CD14-positive monocyte (primary cell): ENCODE results near the gene NTM. TPM values are rescaled to one million over a fixed set of nuclear protein-coding genes. Genes with fewer than 3 reads are reported as not detected.

Experiments
- DNase-seq, 3 donors: peaks; one replicate each; pipeline ENCODE4 v3.0.0-alpha.2; 2011 to 2022
- H2AFZ ChIP-seq: 2 replicates; pipeline ENCODE4 v1.6.0; 2012; ENCODE audit warnings: mild to moderate bottlenecking, low read depth, low read length, inconsistent platforms; ENCODE audit not compliant: insufficient read depth, poor library complexity, severe bottlenecking
- H3K27ac ChIP-seq, 2 donors: 1 replicate in 1 of 2; 2 replicates in 1 of 2; pipeline ENCODE4 v1.5.1; 2012 to 2013; ENCODE audit warnings: low read length in 2 of 2, control low read depth in 1 of 2, inconsistent platforms in 1 of 2, low read depth in 1 of 2, mild to moderate bottlenecking in 1 of 2
- H3K27me3 ChIP-seq, 2 donors: one replicate each; pipeline versions ENCODE4 v1.6.0 to v1.6.1; 2011 to 2013; ENCODE audit warnings: low read length in 2 of 2; ENCODE audit not compliant: control insufficient read depth in 2 of 2, insufficient read depth in 2 of 2
- H3K36me3 ChIP-seq, 2 donors: replicated peaks in 1 of 2; 1 replicate in 1 of 2; 2 replicates in 1 of 2; pipeline versions ENCODE4 v1.5.1 to v1.6.1; 2012 to 2013; ENCODE audit warnings: low read length in 2 of 2, control low read depth in 1 of 2, inconsistent platforms in 1 of 2, mild to moderate bottlenecking in 1 of 2; ENCODE audit not compliant: insufficient read depth in 2 of 2, control insufficient read depth in 1 of 2
- H3K4me1 ChIP-seq, 2 donors: 1 replicate in 1 of 2; 2 replicates in 1 of 2; pipeline versions ENCODE4 v1.5.1 to v1.6.1; 2012 to 2013; ENCODE audit warnings: low read length in 2 of 2, control low read depth in 1 of 2, inconsistent platforms in 1 of 2, mild to moderate bottlenecking in 1 of 2, moderate library complexity in 1 of 2; ENCODE audit not compliant: insufficient read depth in 2 of 2, control insufficient read depth in 1 of 2
- H3K4me2 ChIP-seq: replicated peaks from 2 replicates; pipeline ENCODE3; 2012; ENCODE audit warnings: low read length, moderate library complexity, mild to moderate bottlenecking; ENCODE audit not compliant: poor library complexity, severe bottlenecking; ENCODE audit errors: extremely low read depth
- H3K4me3 ChIP-seq, 3 experiments: fragments of 200-600 bp in 1 of 3; sonication (generic) in 1 of 3; replicated peaks in 1 of 3; 1 replicate in 2 of 3; 2 replicates in 1 of 3; pipeline ENCODE4 v1.5.1; 2011 to 2013; ENCODE audit warnings: low read length in 3 of 3, mild to moderate bottlenecking in 3 of 3, control low read depth in 2 of 3, low read depth in 2 of 3, inconsistent platforms in 1 of 3, moderate library complexity in 1 of 3
- H3K79me2 ChIP-seq: 2 replicates; pipeline ENCODE4 v1.6.0; 2012; ENCODE audit warnings: mild to moderate bottlenecking, control low read depth, inconsistent platforms, low read length, moderate library complexity; ENCODE audit not compliant: insufficient read depth
- H3K9ac ChIP-seq: 2 replicates; pipeline ENCODE4 v1.6.0; 2017; ENCODE audit warnings: low read length, mild to moderate bottlenecking; ENCODE audit not compliant: insufficient read depth, poor library complexity, severe bottlenecking
- H3K9me3 ChIP-seq, 2 donors: replicated peaks in 1 of 2; 1 replicate in 1 of 2; 2 replicates in 1 of 2; pipeline versions ENCODE4 v1.5.1 to v1.6.1; 2012 to 2013; ENCODE audit warnings: low read length in 2 of 2, control low read depth in 1 of 2; ENCODE audit not compliant: control insufficient read depth in 1 of 2, insufficient read depth in 1 of 2
- H4K20me1 ChIP-seq: 2 replicates; pipeline ENCODE4 v1.6.0; 2012; ENCODE audit warnings: mild to moderate bottlenecking, low read length, control low read depth, moderate library complexity; ENCODE audit not compliant: insufficient read depth
- H3K27ac Mint-ChIP-seq, 7 donors: one replicate each; pipeline ENCODE4 v1.8.0; 2020; ENCODE audit warnings: mild to moderate bottlenecking in 7 of 7, mixed read lengths in 7 of 7, moderate library complexity in 6 of 7, inconsistent platforms in 2 of 7
- H3K27me3 Mint-ChIP-seq, 3 donors: one replicate each; pipeline ENCODE4 v1.8.0; 2021 to 2022; ENCODE audit warnings: low read depth in 3 of 3, mild to moderate bottlenecking in 3 of 3, mixed read lengths in 3 of 3, moderate library complexity in 3 of 3, inconsistent platforms in 1 of 3
- H3K36me3 Mint-ChIP-seq, 2 donors: one replicate each; pipeline ENCODE4 v1.8.0; 2020; ENCODE audit warnings: mixed read lengths in 2 of 2, inconsistent platforms in 1 of 2, mild to moderate bottlenecking in 1 of 2
- H3K4me1 Mint-ChIP-seq: one replicate; pipeline ENCODE4 v1.8.0; 2020; ENCODE audit warnings: mild to moderate bottlenecking, mixed read lengths
- H3K4me3 Mint-ChIP-seq, 2 donors: one replicate each; pipeline ENCODE4 v1.8.0; 2020; ENCODE audit warnings: mild to moderate bottlenecking in 2 of 2, mixed read lengths in 2 of 2, moderate library complexity in 1 of 2
- H3K9me3 Mint-ChIP-seq, 7 donors: one replicate each; pipeline ENCODE4 v1.8.0; 2020 to 2022; ENCODE audit warnings: mixed read lengths in 7 of 7, mild to moderate bottlenecking in 6 of 7, moderate library complexity in 6 of 7, inconsistent platforms in 2 of 7
- CTCF ChIP-seq: fragments of 200-600 bp; IDR thresholded peaks from one replicate; pipeline ENCODE4 v1.8.0; 2022; ENCODE audit warnings: antibody characterized with exemption, mild to moderate bottlenecking
- WGBS: methylation state at CpG from one replicate; pipeline ENCODE4 v1.1.5; 2013; ENCODE audit warnings: missing lambda C conversion rate; ENCODE audit not compliant: insufficient coverage; 5-methylcytosine and 5-hydroxymethylcytosine counted together
- intact Hi-C, 2 donors: fragments of 100-400 bp; cut with micrococcal nuclease; formaldehyde crosslinking; loops; one replicate each; pipeline versions ENCODE4 v1.15.0 to v1.15.1; 2023
- polyA plus RNA-seq, 3 donors: library from polyadenylated mRNA; depleted of rRNA in 1 of 3; unstranded in 2 of 3; stranded (reverse) in 1 of 3; fragments of 300-500 nt in 2 of 3; fragments of >200 nt in 1 of 3; fragmentation: Illumina TruSeq in 2 of 3; gene quantifications; 1 replicate in 2 of 3; 2 replicates in 1 of 3; pipeline ENCODE4 v1.2.3, GENCODE V29; 2012 to 2021

The NTM gene
- polyA plus RNA-seq, 3 donors, result not detected

GRCh38 chr11:131413217-131413616 is 42.8 kb downstream of the NTM start:
- no peak overlapping the region for H3K27ac Mint-ChIP-seq
- H3K4me3 ChIP-seq, result no peak overlapping the region
- H3K79me2 ChIP-seq, result no peaks in the 10 kb centered on the region
- H3K36me3 Mint-ChIP-seq, result no peaks in the 10 kb centered on the region
- no peaks in the 10 kb centered on the region for H4K20me1 ChIP-seq
- WGBS, result 97% methylated on average over 4 of the region's 7 CpGs
- H3K4me2 ChIP-seq, result no peak overlapping the region
- intact Hi-C loops, result no loop called here
- H3K27me3 ChIP-seq, result peaks cover 0 to 5% of the 10 kb centered on the region in 2 donors
- peaks cover 0 to 8% of the 10 kb centered on the region in 2 donors for H3K4me1 ChIP-seq
- no peak overlapping the region for H2AFZ ChIP-seq
- H3K4me3 Mint-ChIP-seq, result no peak overlapping the region
- peaks cover 0 to 7% (median 2%) of the 10 kb centered on the region in 3 donors for H3K27me3 Mint-ChIP-seq
- H3K9me3 ChIP-seq, result no peaks in the 10 kb centered on the region
- DNase-seq, result no peak
- no peak overlapping the region for H3K9ac ChIP-seq
- H3K27ac ChIP-seq, result no peak overlapping the region
- peaks cover 8% of the 10 kb centered on the region for H3K4me1 Mint-ChIP-seq
- no peak for TF ChIP-seq CTCF
- H3K36me3 ChIP-seq, result no peaks in the 10 kb centered on the region
- H3K9me3 Mint-ChIP-seq, result peaks cover 0 to 4% (median 0%) of the 10 kb centered on the region in 7 donors

- Mint-ChIP-seq H3K27me3 (peaks cover 0 to 8% (median under 1%) of the 10 kb centered on the region in 3 donors), H3K36me3 (no peaks in the 10 kb centered on the region), H3K4me1 (no peaks in the 10 kb centered on the region), H3K9me3 (peaks cover 0 to 5% (median 2%) of the 10 kb centered on the region in 7 donors), H3K27ac (no peak overlapping the region), H3K4me3 (no peak overlapping the region)
- no peaks in the 10 kb centered on the region for H3K79me2 ChIP-seq
- H3K4me1 ChIP-seq, result no peaks in the 10 kb centered on the region
- no peaks in the 10 kb centered on the region for H3K9me3 ChIP-seq
- intact Hi-C loops, result no loop called here
- H3K4me3 ChIP-seq, result no peak overlapping the region
- 54% methylated on average over 3 of the region's 6 CpGs for whole genome bisulfite sequencing
- H3K9ac ChIP-seq, result no peak overlapping the region
- no peaks in the 10 kb centered on the region for H4K20me1 ChIP-seq
- no peak for TF ChIP-seq CTCF
- no peaks in the 10 kb centered on the region for H3K36me3 ChIP-seq
- H3K27ac ChIP-seq, result no peak overlapping the region
- DNase-seq, result no peak
- H3K4me2 ChIP-seq, result no peak overlapping the region
- H3K27me3 ChIP-seq, result peaks cover 0 to 5% of the 10 kb centered on the region in 2 donors
- H2AFZ ChIP-seq, result no peak overlapping the region
These were observed 47.8 kb downstream of the NTM start for GRCh38 chr11:131418189-131418588.
